HepG2 (cell line): Measurements from ENCODE around the gene STUB1. TPM values are rescaled to one million over a fixed set of nuclear protein-coding genes. Genes with fewer than 3 reads are reported as not detected.

Experiments used
- ARID2 ChIP-seq: sonication (generic); formaldehyde crosslinking; IDR thresholded peaks from 2 replicates; pipeline ENCODE4 v1.8.1; 2022; ENCODE audit warnings: mild to moderate bottlenecking, missing genetic modification reagents, borderline replicate concordance
- ATM ChIP-seq: fragments of 450-650 bp; IDR thresholded peaks from 2 replicates; pipeline ENCODE4 v1.7.1; 2017; ENCODE audit warnings: mild to moderate bottlenecking, borderline replicate concordance
- ELF3 ChIP-seq: IDR thresholded peaks from 2 replicates; pipeline ENCODE4 v1.6.1; 2016; ENCODE audit warnings: missing genetic modification reagents, missing compliant biosample characterization
- HNF4A ChIP-seq: sonication (generic); formaldehyde crosslinking; IDR thresholded peaks from 2 replicates; pipeline ENCODE4 v1.4.0; 2020; ENCODE audit warnings: missing genetic modification reagents
- KDM3A ChIP-seq: IDR thresholded peaks from 2 replicates; pipeline ENCODE4 v1.6.1; 2018; ENCODE audit warnings: low read depth, missing compliant biosample characterization
- MAFK ChIP-seq, 2 experiments: IDR thresholded peaks in 1 of 2; conservative IDR thresholded peaks in 1 of 2; 2 replicates each; pipeline ENCODE4 v1.6.1; 2011; ENCODE audit warnings: improper control_type of control experiment in 2 of 2, low read length in 2 of 2
- ZFP1 ChIP-seq: IDR thresholded peaks from 2 replicates; pipeline ENCODE4 v1.6.1; 2016
- ZFP36L2 ChIP-seq: sonication (generic); formaldehyde crosslinking; IDR thresholded peaks from 2 replicates; pipeline ENCODE4 v1.4.0; 2020; ENCODE audit warnings: missing genetic modification reagents
- ZFP91 ChIP-seq: sonication (generic); formaldehyde crosslinking; IDR thresholded peaks from 2 replicates; pipeline ENCODE4 v1.9.0; 2022; ENCODE audit warnings: missing genetic modification reagents, mild to moderate bottlenecking, borderline replicate concordance
- ZHX2 ChIP-seq, 2 experiments: sonication (generic) in 1 of 2; formaldehyde crosslinking in 1 of 2; IDR thresholded peaks; 2 replicates each; pipeline versions ENCODE4 v1.6.1 to v1.9.0; 2014 to 2022; ENCODE audit warnings: antibody characterized with exemption in 1 of 2, borderline replicate concordance in 1 of 2, inconsistent platforms in 1 of 2, low read depth in 1 of 2, missing genetic modification reagents in 1 of 2
- ZIK1 ChIP-seq: sonication (generic); formaldehyde crosslinking; IDR thresholded peaks from 2 replicates; pipeline ENCODE4 v1.5.0; 2020; ENCODE audit warnings: mild to moderate bottlenecking, low read depth, missing genetic modification reagents, borderline replicate concordance
- polyA plus RNA-seq, 8 experiments: library from polyadenylated mRNA; depleted of rRNA in 3 of 8; stranded (reverse) in 7 of 8; unstranded in 1 of 8; fragments of >200 nt; fragmentation: Illumina TruSeq in 4 of 8; extraction: Trizol in 4 of 8; gene quantifications; 2 replicates each; pipeline versions ENCODE4 v1.2.1 to v1.2.3, GENCODE V29; 2011 to 2016; ENCODE audit warnings: low read depth in 4 of 8, missing spikeins in 1 of 8, mixed read lengths in 1 of 8; ENCODE audit not compliant: insufficient read depth in 1 of 8
- total RNA-seq, 5 experiments: library from RNA; depleted of rRNA; stranded (reverse); fragments of >200 nt; fragmentation: Illumina TruSeq; extraction: Trizol; gene quantifications; 2 replicates each; pipeline ENCODE4 v1.2.3, GENCODE V29; 2016; ENCODE audit warnings: low read depth in 1 of 5
- TF ChIP-seq, protein P1 (sequence below): sonication (generic); formaldehyde crosslinking; IDR thresholded peaks from 2 replicates; pipeline ENCODE4 v1.5.1; 2020; ENCODE audit warnings: mild to moderate bottlenecking, missing genetic modification reagents, borderline replicate concordance

The STUB1 gene
- total and polyA plus RNA-seq, 2 of the 13 experiments (the other 11 are each of a cell fraction or from before 2014, with no cell fraction given), result 52.9 to 78.2 TPM

DNA sequence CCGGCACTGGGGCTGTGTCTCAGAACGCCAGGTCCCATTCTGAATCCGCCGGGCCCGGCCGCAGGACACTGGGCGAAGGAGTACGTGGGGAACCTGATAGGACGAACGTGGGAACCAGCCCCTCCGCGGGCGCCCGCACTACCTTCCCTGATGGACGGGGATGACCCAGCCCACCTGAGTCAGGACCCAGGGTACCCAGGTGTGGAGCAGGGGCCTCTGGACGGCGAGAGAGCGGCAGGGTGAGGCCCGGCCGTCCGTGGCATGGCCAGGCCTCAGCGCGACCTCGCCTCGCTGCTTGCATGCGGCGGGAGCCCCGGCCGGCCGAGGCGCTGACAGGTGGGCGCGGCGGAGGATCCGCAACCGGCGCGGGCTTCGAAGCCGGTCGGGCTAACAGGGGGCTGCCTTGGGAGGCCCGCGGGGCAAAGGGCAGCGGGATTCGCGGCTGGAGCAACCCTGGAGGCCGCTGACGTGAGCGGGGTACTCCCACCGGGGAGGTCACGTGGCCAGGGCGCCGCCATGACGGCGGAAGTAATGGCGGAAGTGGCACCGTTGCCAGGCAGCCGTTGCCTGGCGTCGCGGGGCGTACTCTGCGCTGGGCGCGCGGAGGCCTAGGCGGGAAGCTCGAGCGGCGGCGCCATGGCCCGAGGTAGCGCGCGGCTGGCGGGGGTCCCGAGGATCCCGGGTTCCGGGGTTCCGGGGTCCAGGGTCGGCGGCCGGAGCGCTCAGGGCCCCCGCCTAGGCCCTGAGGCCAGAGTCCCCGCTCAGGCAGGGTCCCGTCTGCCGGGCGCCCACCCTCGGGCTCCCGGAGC lies 31.2 kb upstream of the STUB1 start, which contains the start of gene WDR90 (continued):
- peak; percentile 83 for TF ChIP-seq ZHX2 (IDR thresholded peaks at IDR 0.05; ENCODE audit: low read depth)
- peak; percentile 62; the same call in 1 of the 2 replicates for TF ChIP-seq ZHX2 (CRISPR knock-in tag; IDR thresholded peaks at IDR 0.05; ENCODE audit: borderline replicate concordance)
- TF ChIP-seq ZFP1 (CRISPR knock-in tag), result no peak
- TF ChIP-seq ZFP91 (CRISPR knock-in tag), result peak; percentile 96
- TF ChIP-seq ELF3 (CRISPR knock-in tag), result peak; percentile 73
- TF ChIP-seq ATM, result no peak
- peak; percentile 86; the same call in 1 of the 2 replicates for TF ChIP-seq ARID2
- no peak; the same call in 1 of the 2 replicates for TF ChIP-seq ZFP36L2 (CRISPR knock-in tag)
- TF ChIP-seq ZIK1, result peak; percentile 92; the same call in 1 of the 2 replicates
- TF ChIP-seq MAFK (conservative IDR thresholded peaks at IDR 0.05 in 1 of 2, IDR thresholded peaks at IDR 0.05 in 1 of 2; ENCODE audit: low read length in 2 of 2), result no peak
- peak; percentile 78 for TF ChIP-seq HNF4A (CRISPR knock-in tag)
- TF ChIP-seq, protein P1, sequence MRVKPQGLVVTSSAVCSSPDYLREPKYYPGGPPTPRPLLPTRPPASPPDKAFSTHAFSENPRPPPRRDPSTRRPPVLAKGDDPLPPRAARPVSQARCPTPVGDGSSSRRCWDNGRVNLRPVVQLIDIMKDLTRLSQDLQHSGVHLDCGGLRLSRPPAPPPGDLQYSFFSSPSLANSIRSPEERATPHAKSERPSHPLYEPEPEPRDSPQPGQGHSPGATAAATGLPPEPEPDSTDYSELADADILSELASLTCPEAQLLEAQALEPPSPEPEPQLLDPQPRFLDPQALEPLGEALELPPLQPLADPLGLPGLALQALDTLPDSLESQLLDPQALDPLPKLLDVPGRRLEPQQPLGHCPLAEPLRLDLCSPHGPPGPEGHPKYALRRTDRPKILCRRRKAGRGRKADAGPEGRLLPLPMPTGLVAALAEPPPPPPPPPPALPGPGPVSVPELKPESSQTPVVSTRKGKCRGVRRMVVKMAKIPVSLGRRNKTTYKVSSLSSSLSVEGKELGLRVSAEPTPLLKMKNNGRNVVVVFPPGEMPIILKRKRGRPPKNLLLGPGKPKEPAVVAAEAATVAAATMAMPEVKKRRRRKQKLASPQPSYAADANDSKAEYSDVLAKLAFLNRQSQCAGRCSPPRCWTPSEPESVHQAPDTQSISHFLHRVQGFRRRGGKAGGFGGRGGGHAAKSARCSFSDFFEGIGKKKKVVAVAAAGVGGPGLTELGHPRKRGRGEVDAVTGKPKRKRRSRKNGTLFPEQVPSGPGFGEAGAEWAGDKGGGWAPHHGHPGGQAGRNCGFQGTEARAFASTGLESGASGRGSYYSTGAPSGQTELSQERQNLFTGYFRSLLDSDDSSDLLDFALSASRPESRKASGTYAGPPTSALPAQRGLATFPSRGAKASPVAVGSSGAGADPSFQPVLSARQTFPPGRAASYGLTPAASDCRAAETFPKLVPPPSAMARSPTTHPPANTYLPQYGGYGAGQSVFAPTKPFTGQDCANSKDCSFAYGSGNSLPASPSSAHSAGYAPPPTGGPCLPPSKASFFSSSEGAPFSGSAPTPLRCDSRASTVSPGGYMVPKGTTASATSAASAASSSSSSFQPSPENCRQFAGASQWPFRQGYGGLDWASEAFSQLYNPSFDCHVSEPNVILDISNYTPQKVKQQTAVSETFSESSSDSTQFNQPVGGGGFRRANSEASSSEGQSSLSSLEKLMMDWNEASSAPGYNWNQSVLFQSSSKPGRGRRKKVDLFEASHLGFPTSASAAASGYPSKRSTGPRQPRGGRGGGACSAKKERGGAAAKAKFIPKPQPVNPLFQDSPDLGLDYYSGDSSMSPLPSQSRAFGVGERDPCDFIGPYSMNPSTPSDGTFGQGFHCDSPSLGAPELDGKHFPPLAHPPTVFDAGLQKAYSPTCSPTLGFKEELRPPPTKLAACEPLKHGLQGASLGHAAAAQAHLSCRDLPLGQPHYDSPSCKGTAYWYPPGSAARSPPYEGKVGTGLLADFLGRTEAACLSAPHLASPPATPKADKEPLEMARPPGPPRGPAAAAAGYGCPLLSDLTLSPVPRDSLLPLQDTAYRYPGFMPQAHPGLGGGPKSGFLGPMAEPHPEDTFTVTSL (CRISPR knock-in tag), result no peak
- TF ChIP-seq KDM3A (CRISPR knock-in tag), result peak; percentile 83
